GM23338 (cell line): ENCODE measurements around the gene CHRNA5. TPM values are rescaled to one million over a fixed set of nuclear protein-coding genes. Genes with fewer than 3 reads are reported as not detected.

ENCODE experiments used
- ATAC-seq: fragments of 200-7000 bp; cut with Tn5 transposase; 3 replicates; pipeline ENCODE4 v1.9.1; 2020
- DNase-seq: peaks from one replicate; pipeline ENCODE4 v3.0.0-alpha.2; 2015; ENCODE audit warnings: low spot score
- H2AFZ ChIP-seq: fragments of 200-600 bp; sonication (generic); 2 replicates; pipeline ENCODE4 v1.8.0; 2016; ENCODE audit warnings: antibody characterized with exemption, mild to moderate bottlenecking, moderate library complexity
- H3F3A ChIP-seq: fragments of 200-600 bp; sonication (generic); replicated peaks from 2 replicates; pipeline ENCODE4 v1.8.0; 2017; ENCODE audit warnings: antibody characterized with exemption, mixed run types, low read depth
- H3K27ac ChIP-seq: fragments of 200-600 bp; sonication (generic); 2 replicates; pipeline ENCODE4 v1.6.1; 2016; ENCODE audit warnings: low read depth
- H3K27me3 ChIP-seq: fragments of 200-600 bp; sonication (generic); 2 replicates; pipeline ENCODE4 v1.8.0; 2016; ENCODE audit warnings: mild to moderate bottlenecking, mixed run types, moderate library complexity; ENCODE audit not compliant: insufficient read depth
- H3K36me3 ChIP-seq: fragments of 200-600 bp; sonication (generic); 2 replicates; pipeline ENCODE4 v1.8.0; 2016; ENCODE audit warnings: mild to moderate bottlenecking; ENCODE audit not compliant: insufficient read depth
- H3K4me1 ChIP-seq: fragments of 200-600 bp; sonication (generic); 2 replicates; pipeline ENCODE4 v1.8.0; 2016; ENCODE audit warnings: mild to moderate bottlenecking, moderate library complexity; ENCODE audit not compliant: insufficient read depth
- H3K4me2 ChIP-seq: fragments of 200-600 bp; sonication (generic); 2 replicates; pipeline ENCODE4 v1.7.1; 2017; ENCODE audit warnings: mixed run types
- H3K4me3 ChIP-seq: fragments of 200-600 bp; sonication (generic); 2 replicates; pipeline ENCODE4 v1.6.1; 2016; ENCODE audit warnings: mixed run types
- H3K79me2 ChIP-seq: fragments of 200-600 bp; sonication (generic); replicated peaks from 2 replicates; pipeline ENCODE4 v1.8.0; 2017; ENCODE audit warnings: mild to moderate bottlenecking; ENCODE audit not compliant: insufficient read depth
- H3K9me2 ChIP-seq: fragments of 200-600 bp; sonication (generic); 2 replicates; pipeline ENCODE4 v1.8.0; 2017; ENCODE audit not compliant: insufficient read depth
- H4K20me1 ChIP-seq: fragments of 200-600 bp; sonication (generic); replicated peaks from 2 replicates; pipeline ENCODE4 v1.8.0; 2017; ENCODE audit warnings: mild to moderate bottlenecking; ENCODE audit not compliant: insufficient read depth
- H3K27ac Mint-ChIP-seq: 2 replicates; pipeline ENCODE4 v1.8.0; 2020; ENCODE audit warnings: inconsistent platforms, mild to moderate bottlenecking, moderate library complexity, mixed read lengths
- H3K27me3 Mint-ChIP-seq: 3 replicates; pipeline ENCODE4 v1.8.0; 2022; ENCODE audit warnings: low read depth, mild to moderate bottlenecking, moderate library complexity, mixed read lengths, inconsistent platforms; ENCODE audit not compliant: insufficient read depth, poor library complexity
- H3K36me3 Mint-ChIP-seq: 3 replicates; pipeline ENCODE4 v1.8.0; 2021; ENCODE audit warnings: low read depth, mild to moderate bottlenecking, inconsistent platforms, moderate library complexity, mixed read lengths
- H3K4me1 Mint-ChIP-seq: 3 replicates; pipeline ENCODE4 v1.8.0; 2020; ENCODE audit warnings: mild to moderate bottlenecking, inconsistent platforms, mixed read lengths
- H3K4me3 Mint-ChIP-seq: 3 replicates; pipeline ENCODE4 v1.8.0; 2021; ENCODE audit warnings: moderate library complexity, mild to moderate bottlenecking, inconsistent platforms, mixed read lengths
- H3K9me3 Mint-ChIP-seq: 3 replicates; pipeline ENCODE4 v1.8.0; 2020; ENCODE audit warnings: moderate library complexity, mild to moderate bottlenecking, inconsistent platforms, mixed read lengths
- CREB1 ChIP-seq: fragments of 250-450 bp; sonication (Bioruptor Pico); IDR thresholded peaks from 2 replicates; pipeline ENCODE4 v1.5.0; 2020; ENCODE audit warnings: low read depth, mild to moderate bottlenecking, moderate library complexity
- ETS1 ChIP-seq: IDR thresholded peaks from 2 replicates; pipeline ENCODE4 v1.6.1; 2016; ENCODE audit warnings: antibody characterized with exemption
- EZH2 ChIP-seq: fragments of 200-600 bp; sonication (generic); IDR thresholded peaks from one replicate; pipeline ENCODE4 v1.8.0; 2017; ENCODE audit warnings: antibody characterized with exemption, mild to moderate bottlenecking, low read depth; ENCODE audit not compliant: unreplicated experiment
- EZH2phosphoT487 ChIP-seq: fragments of 200-600 bp; sonication (generic); IDR thresholded peaks from one replicate; pipeline ENCODE4 v1.8.1; 2018; ENCODE audit warnings: antibody characterized with exemption; ENCODE audit not compliant: unreplicated experiment
- JUNB ChIP-seq: IDR thresholded peaks from one replicate; pipeline ENCODE4 v1.6.1; 2016; ENCODE audit warnings: antibody characterized with exemption; ENCODE audit not compliant: unreplicated experiment
- NANOG ChIP-seq: IDR thresholded peaks from 2 replicates; pipeline ENCODE4 v1.6.1; 2016; ENCODE audit warnings: antibody characterized with exemption, borderline replicate concordance
- POLR2AphosphoS5 ChIP-seq: IDR thresholded peaks from 2 replicates; pipeline ENCODE4 v1.6.1; 2016; ENCODE audit warnings: antibody characterized with exemption, low read depth
- REST ChIP-seq: IDR thresholded peaks from one replicate; pipeline ENCODE4 v1.6.1; 2018; ENCODE audit warnings: antibody characterized with exemption; ENCODE audit not compliant: unreplicated experiment
- STAT1 ChIP-seq: IDR thresholded peaks from one replicate; pipeline ENCODE4 v1.6.1; 2016; ENCODE audit warnings: antibody characterized with exemption; ENCODE audit not compliant: unreplicated experiment
- ZNF114 ChIP-seq: fragments of 250-450 bp; sonication (Bioruptor Pico); IDR thresholded peaks from 2 replicates; pipeline ENCODE4 v1.5.0; 2020; ENCODE audit warnings: mild to moderate bottlenecking, moderate library complexity
- ZNF331 ChIP-seq: fragments of 250-450 bp; sonication (Bioruptor Pico); IDR thresholded peaks from 2 replicates; pipeline ENCODE4 v1.5.0; 2020; ENCODE audit warnings: low read depth, mild to moderate bottlenecking, moderate library complexity
- ZNF462 ChIP-seq: fragments of 250-450 bp; sonication (Bioruptor Pico); IDR thresholded peaks from 2 replicates; pipeline ENCODE4 v1.5.0; 2020; ENCODE audit warnings: mild to moderate bottlenecking, moderate library complexity
- polyA plus RNA-seq: library from polyadenylated mRNA; unstranded; fragments of >200 nt; fragmentation: Nextera tagmentation; extraction: Ambion mirVana; gene quantifications from 2 replicates; pipeline ENCODE4 v1.2.1, GENCODE V29; 2016
- total RNA-seq: library from RNA; depleted of rRNA; stranded (reverse); fragments of >200 nt; shearing (Covaris generic); gene quantifications from 2 replicates; pipeline ENCODE4 v1.2.3, GENCODE V29; 2014

Gene CHRNA5
- total and polyA plus RNA-seq, 2 experiments from 2014 or later = 19.6 to 23.3 TPM

- TF ChIP-seq ZNF462 (CRISPR knock-in tag) (no peak), CREB1 (CRISPR knock-in tag) (no peak), ETS1 (no peak), NANOG (no peak), STAT1 (no peak), ZNF331 (CRISPR knock-in tag) (no peak), POLR2AphosphoS5 (no peak)
Measured at GRCh38 chr15:78641749-78642275, 76.5 kb downstream of the CHRNA5 start (continued).

GRCh38 chr15:78642331-78642730 lies 77.0 kb downstream of the CHRNA5 start:
- Histone ChIP-seq H3K9me2 (no peaks in the 10 kb centered on the region), H3K36me3 (no peaks in the 10 kb centered on the region), H3K27ac (no peak overlapping the region), H3K4me1 (peaks cover 12% of the 10 kb centered on the region), H4K20me1 (no peaks in the 10 kb centered on the region), H3K27me3 (peaks cover 9% of the 10 kb centered on the region), H3K79me2 (no peaks in the 10 kb centered on the region), H3K4me3 (peak overlapping the region; percentile 88), H3K4me2 (peak overlapping the region; percentile 91), H3F3A (peaks cover 7% of the 10 kb centered on the region; the same call in 1 of the 2 replicates), H2AFZ (no peak overlapping the region)
- DNase-seq (no peak), ATAC-seq (no peak)
- H3K27me3 Mint-ChIP-seq = peaks cover 12% of the 10 kb centered on the region
- no peaks in the 10 kb centered on the region; the same call in 2 of the 3 replicates for H3K9me3 Mint-ChIP-seq
- H3K27ac Mint-ChIP-seq = no peak overlapping the region
- H3K4me3 Mint-ChIP-seq = peak overlapping the region; percentile 83; the same call in 2 of the 3 replicates
- TF ChIP-seq ETS1 = no peak
- TF ChIP-seq ZNF331 (CRISPR knock-in tag) = no peak
- no peak for TF ChIP-seq JUNB
- TF ChIP-seq EZH2 = no peak
- no peak for TF ChIP-seq ZNF114
- TF ChIP-seq EZH2phosphoT487 = no peak
- TF ChIP-seq POLR2AphosphoS5 = no peak
- no peak for TF ChIP-seq REST
- H3K36me3 Mint-ChIP-seq = no peaks in the 10 kb centered on the region; the same call in 2 of the 3 replicates
- H3K4me1 Mint-ChIP-seq = peaks cover 13% of the 10 kb centered on the region
